WTC11 (cell line): ENCODE data around the gene GSX1. TPM values are rescaled to one million over a fixed set of nuclear protein-coding genes. Genes with fewer than 3 reads are reported as not detected.

ENCODE experiments used
- ATAC-seq: fragments of 200-7000 bp; cut with Tn5 transposase; 2 replicates; pipeline ENCODE4 v1.10.0; 2021; ENCODE audit warnings: mild to moderate bottlenecking, moderate library complexity
- CTCF ChIA-PET: fragments of 300-600 bp; sonication (Branson Sonifier 250); formaldehyde crosslinking; loops from one replicate; lab custom pipeline; 2021; ENCODE audit warnings: antibody characterized with exemption; lab: Charles Lee
- POLR2A ChIA-PET: fragments of 350-600 bp; sonication (Branson Sonifier 250); formaldehyde crosslinking; loops from one replicate; lab custom pipeline; 2021; ENCODE audit warnings: antibody characterized with exemption; lab: Charles Lee
- DNase-seq: peaks from one replicate; pipeline ENCODE4 v3.0.0; 2021; ENCODE audit warnings: low spot score
- H3K27ac Mint-ChIP-seq: 2 replicates; pipeline ENCODE4 v1.8.0; 2021; ENCODE audit warnings: mixed read lengths
- H3K27me3 Mint-ChIP-seq: 2 replicates; pipeline ENCODE4 v1.8.0; 2021; ENCODE audit warnings: low read depth, mild to moderate bottlenecking, moderate library complexity, mixed read lengths
- H3K36me3 Mint-ChIP-seq: 2 replicates; pipeline ENCODE4 v1.8.0; 2021; ENCODE audit warnings: mixed read lengths
- H3K4me1 Mint-ChIP-seq: 2 replicates; pipeline ENCODE4 v1.8.0; 2022; ENCODE audit warnings: mixed read lengths
- H3K4me3 Mint-ChIP-seq: 2 replicates; pipeline ENCODE4 v1.8.0; 2021; ENCODE audit warnings: mild to moderate bottlenecking, moderate library complexity, mixed read lengths
- H3K9me3 Mint-ChIP-seq: 2 replicates; pipeline ENCODE4 v1.8.0; 2021; ENCODE audit warnings: mixed read lengths
- AR ChIP-seq: fragments of 250-450 bp; sonication (Bioruptor Pico); IDR thresholded peaks from 2 replicates; pipeline ENCODE4 v1.9.0; 2021; ENCODE audit warnings: mild to moderate bottlenecking
- NFATC4 ChIP-seq: fragments of 250-450 bp; sonication (Bioruptor Pico); IDR thresholded peaks from 2 replicates; pipeline ENCODE4 v1.9.0; 2021; ENCODE audit warnings: mild to moderate bottlenecking
- NFYB ChIP-seq: sonication (generic); formaldehyde crosslinking; conservative IDR thresholded peaks from 2 replicates; pipeline ENCODE4 v1.8.0; 2022; ENCODE audit warnings: low read depth, missing genetic modification reagents
- NR1H2 ChIP-seq: sonication (generic); formaldehyde crosslinking; IDR thresholded peaks from 2 replicates; pipeline ENCODE4 v1.9.0; 2021; ENCODE audit warnings: mild to moderate bottlenecking, moderate library complexity, missing genetic modification reagents
- PREB ChIP-seq: sonication (generic); formaldehyde crosslinking; IDR thresholded peaks from 2 replicates; pipeline ENCODE4 v1.8.1; 2022; ENCODE audit warnings: mild to moderate bottlenecking, missing genetic modification reagents, moderate library complexity, borderline replicate concordance
- SMAD3 ChIP-seq: sonication (generic); formaldehyde crosslinking; IDR thresholded peaks from 2 replicates; pipeline ENCODE4 v1.8.0; 2022; ENCODE audit warnings: missing genetic modification reagents, mild to moderate bottlenecking, borderline replicate concordance
- SP1 ChIP-seq: sonication (generic); formaldehyde crosslinking; conservative IDR thresholded peaks from 2 replicates; pipeline ENCODE4 v1.8.1; 2022; ENCODE audit warnings: missing genetic modification reagents
- TEAD1 ChIP-seq: sonication (generic); formaldehyde crosslinking; IDR thresholded peaks from 2 replicates; pipeline ENCODE4 v1.8.0; 2022; ENCODE audit warnings: mild to moderate bottlenecking, missing genetic modification reagents
- TEAD4 ChIP-seq: sonication (generic); formaldehyde crosslinking; IDR thresholded peaks from 2 replicates; pipeline ENCODE4 v1.8.0; 2022; ENCODE audit warnings: mild to moderate bottlenecking, missing genetic modification reagents
- TP53 ChIP-seq: sonication (generic); formaldehyde crosslinking; IDR thresholded peaks from 2 replicates; pipeline ENCODE4 v1.8.1; 2023; ENCODE audit warnings: mild to moderate bottlenecking, missing genetic modification reagents
- ZNF263 ChIP-seq: sonication (generic); formaldehyde crosslinking; IDR thresholded peaks from 2 replicates; pipeline ENCODE4 v1.8.1; 2022; ENCODE audit warnings: low read depth, mild to moderate bottlenecking, moderate library complexity, missing genetic modification reagents
- ZNF281 ChIP-seq: sonication (generic); formaldehyde crosslinking; IDR thresholded peaks from 2 replicates; pipeline ENCODE4 v1.8.0; 2023; ENCODE audit warnings: mild to moderate bottlenecking, missing genetic modification reagents
- ZNF425 ChIP-seq: fragments of 250-450 bp; sonication (Bioruptor Pico); conservative IDR thresholded peaks from 2 replicates; pipeline ENCODE4 v1.9.0; 2021; ENCODE audit warnings: mild to moderate bottlenecking
- total RNA-seq: library from RNA; stranded (reverse); gene quantifications from 3 replicates; pipeline ENCODE4 v1.2.3, GENCODE V29; 2021
- TF ChIP-seq, protein P1 (sequence below): sonication (generic); formaldehyde crosslinking; conservative IDR thresholded peaks from 2 replicates; pipeline ENCODE4 v1.8.1; 2023; ENCODE audit warnings: mild to moderate bottlenecking, low read depth, missing genetic modification reagents, moderate library complexity

GSX1 gene
- total RNA-seq, 1 experiment from 2014 or later, result not detected

DNA sequence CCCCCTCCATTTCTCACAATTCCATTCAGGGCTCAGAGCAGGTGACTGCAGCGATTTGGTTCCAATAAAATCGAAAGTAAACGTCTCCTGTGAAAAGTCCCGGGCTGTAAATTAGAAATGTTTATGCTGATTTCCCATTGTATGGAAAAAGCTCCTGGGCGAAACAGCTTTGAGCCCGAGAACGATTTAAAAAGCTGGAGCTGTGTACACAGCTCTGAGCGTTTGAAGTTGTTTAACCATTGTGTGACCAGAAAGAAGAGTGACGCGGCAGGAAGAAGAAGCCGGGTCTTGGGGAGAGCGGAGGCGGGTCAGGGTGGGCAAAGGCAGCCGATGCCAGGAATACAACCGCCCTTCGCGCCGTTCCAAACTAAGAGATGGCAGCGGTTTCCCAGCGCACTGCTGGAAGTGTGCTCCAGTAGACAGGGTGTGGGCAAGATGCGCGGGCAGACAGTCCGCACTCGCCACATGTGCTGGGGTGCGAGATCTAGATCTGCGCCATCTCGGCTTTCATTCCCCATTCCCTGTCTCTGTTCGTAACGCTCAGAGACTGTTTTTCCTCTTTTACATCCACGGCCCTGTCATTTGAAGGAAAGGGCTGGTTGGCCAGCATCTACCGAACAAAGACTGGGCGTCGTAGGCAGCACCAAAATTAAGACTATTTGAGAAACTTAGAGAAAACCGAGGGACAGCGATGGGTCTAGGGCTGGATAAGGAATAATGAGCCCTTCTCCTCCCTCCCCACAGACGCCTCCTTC lies 960 bp upstream of the GSX1 start:
- H3K9me3 Mint-ChIP-seq, result no peaks in the 10 kb centered on the region
- H3K27me3 Mint-ChIP-seq, result peaks cover 100% of the 10 kb centered on the region
- CTCF ChIA-PET, result interaction anchor here (0.6 to 13.9 kb wide), 9 partner anchors 9 to 258 kb away, joined by 3 to 163 read pairs (median 4); no protein-coding TSS in a partner anchor
- POLR2A ChIA-PET, result no interaction called here
- DNase-seq, result no peak
- no peak overlapping the region for H3K27ac Mint-ChIP-seq
- H3K4me3 Mint-ChIP-seq, result peak overlapping the region; percentile 59
- no peak for TF ChIP-seq TEAD1 (CRISPR knock-in tag)
- ATAC-seq, result no peak
- no peaks in the 10 kb centered on the region for H3K36me3 Mint-ChIP-seq
- H3K4me1 Mint-ChIP-seq, result peaks cover 55% of the 10 kb centered on the region

- peaks cover 60% of the 10 kb centered on the region for H3K4me1 Mint-ChIP-seq
- H3K27ac Mint-ChIP-seq, result no peak overlapping the region
- peaks cover 100% of the 10 kb centered on the region for H3K27me3 Mint-ChIP-seq
- ChIA-PET POLR2A (no interaction called here), CTCF (interaction anchor here (8.8 kb wide), 1 partner anchor 32 kb away, joined by 163 read pairs; no protein-coding TSS in a partner anchor)
- H3K4me3 Mint-ChIP-seq, result peak overlapping the region; percentile 35; the same call in 1 of the 2 replicates
- DNase-seq, result no peak
- no peak for ATAC-seq
- H3K9me3 Mint-ChIP-seq, result no peaks in the 10 kb centered on the region
- no peak for TF ChIP-seq TEAD4 (CRISPR knock-in tag)
- no peak for TF ChIP-seq ZNF281
- TF ChIP-seq ZNF425 (CRISPR knock-in tag), result no peak
- TF ChIP-seq SP1 (CRISPR knock-in tag), result no peak
- TF ChIP-seq SMAD3 (CRISPR knock-in tag), result no peak
- no peak for TF ChIP-seq NFATC4 (CRISPR knock-in tag)
- TF ChIP-seq NR1H2, result no peak
- TF ChIP-seq NFYB (CRISPR knock-in tag), result no peak
- TF ChIP-seq AR (CRISPR knock-in tag), result no peak
- no peak for TF ChIP-seq TP53 (CRISPR knock-in tag)
- H3K36me3 Mint-ChIP-seq, result no peaks in the 10 kb centered on the region
These were observed 336 bp upstream of the GSX1 start for GRCh38 chr13:27791901-27792392.

DNA sequence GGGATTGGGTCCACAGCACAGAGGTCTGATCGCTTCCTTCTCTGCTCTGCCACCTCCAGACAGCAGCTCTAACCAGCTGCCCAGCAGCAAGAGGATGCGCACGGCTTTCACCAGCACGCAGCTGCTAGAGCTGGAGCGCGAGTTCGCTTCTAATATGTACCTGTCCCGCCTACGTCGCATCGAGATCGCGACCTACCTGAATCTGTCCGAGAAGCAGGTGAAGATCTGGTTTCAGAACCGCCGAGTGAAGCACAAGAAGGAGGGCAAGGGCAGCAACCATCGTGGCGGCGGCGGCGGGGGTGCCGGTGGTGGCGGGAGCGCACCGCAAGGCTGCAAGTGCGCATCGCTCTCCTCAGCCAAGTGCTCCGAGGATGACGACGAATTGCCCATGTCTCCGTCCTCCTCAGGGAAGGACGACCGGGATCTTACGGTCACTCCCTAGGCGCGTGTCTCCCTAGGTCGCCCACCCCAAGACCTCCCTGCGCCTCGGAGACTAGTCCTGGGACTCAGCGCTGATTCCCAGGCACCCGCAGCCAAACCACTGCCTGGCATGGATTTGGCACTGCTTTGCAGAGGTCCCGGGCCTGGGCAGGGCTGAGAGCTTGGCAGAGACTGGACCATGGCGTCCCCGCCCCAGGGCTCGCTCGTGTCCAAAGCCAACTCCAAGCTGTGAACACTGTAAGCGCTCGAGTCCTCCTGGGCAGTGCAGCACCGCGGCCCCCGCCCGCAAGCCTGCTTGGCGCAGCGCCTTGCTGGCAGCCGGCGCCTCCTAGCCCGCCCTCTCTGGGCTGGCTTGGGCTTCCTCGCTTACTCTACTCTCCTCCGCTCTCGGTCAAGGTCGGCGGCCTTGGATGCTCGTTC lies 1.5 kb downstream of the GSX1 start:
- Mint-ChIP-seq H3K27me3 (peaks cover 100% of the 10 kb centered on the region), H3K4me1 (peaks cover 72% of the 10 kb centered on the region), H3K36me3 (no peaks in the 10 kb centered on the region), H3K9me3 (no peaks in the 10 kb centered on the region), H3K4me3 (peak overlapping the region; percentile 41; the same call in 1 of the 2 replicates), H3K27ac (no peak overlapping the region)
- DNase-seq (peak; percentile 39), ATAC-seq (peak; percentile 7; the same call in 1 of the 2 replicates)
- ChIA-PET CTCF (interaction anchor here (1.2 to 8.8 kb wide), 5 partner anchors 11 to 431 kb away, joined by 3 to 163 read pairs (median 7); no protein-coding TSS in a partner anchor), POLR2A (no interaction called here)
- TF ChIP-seq, protein P1, sequence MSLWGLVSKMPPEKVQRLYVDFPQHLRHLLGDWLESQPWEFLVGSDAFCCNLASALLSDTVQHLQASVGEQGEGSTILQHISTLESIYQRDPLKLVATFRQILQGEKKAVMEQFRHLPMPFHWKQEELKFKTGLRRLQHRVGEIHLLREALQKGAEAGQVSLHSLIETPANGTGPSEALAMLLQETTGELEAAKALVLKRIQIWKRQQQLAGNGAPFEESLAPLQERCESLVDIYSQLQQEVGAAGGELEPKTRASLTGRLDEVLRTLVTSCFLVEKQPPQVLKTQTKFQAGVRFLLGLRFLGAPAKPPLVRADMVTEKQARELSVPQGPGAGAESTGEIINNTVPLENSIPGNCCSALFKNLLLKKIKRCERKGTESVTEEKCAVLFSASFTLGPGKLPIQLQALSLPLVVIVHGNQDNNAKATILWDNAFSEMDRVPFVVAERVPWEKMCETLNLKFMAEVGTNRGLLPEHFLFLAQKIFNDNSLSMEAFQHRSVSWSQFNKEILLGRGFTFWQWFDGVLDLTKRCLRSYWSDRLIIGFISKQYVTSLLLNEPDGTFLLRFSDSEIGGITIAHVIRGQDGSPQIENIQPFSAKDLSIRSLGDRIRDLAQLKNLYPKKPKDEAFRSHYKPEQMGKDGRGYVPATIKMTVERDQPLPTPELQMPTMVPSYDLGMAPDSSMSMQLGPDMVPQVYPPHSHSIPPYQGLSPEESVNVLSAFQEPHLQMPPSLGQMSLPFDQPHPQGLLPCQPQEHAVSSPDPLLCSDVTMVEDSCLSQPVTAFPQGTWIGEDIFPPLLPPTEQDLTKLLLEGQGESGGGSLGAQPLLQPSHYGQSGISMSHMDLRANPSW (CRISPR knock-in tag), result no peak
- peak; percentile 82; the same call in 1 of the 2 replicates for TF ChIP-seq ZNF263
- TF ChIP-seq PREB (CRISPR knock-in tag), result no peak
